DND-41 (cell line): Measurements from ENCODE around the gene MICU1.
"Not testable (repeated sequence)": the region's sequence is repeated elsewhere in the genome, so short reads cannot be mapped to it uniquely, and the experiment has no call there.

Source experiments
- ATAC-seq: fragments of 200-7000 bp; cut with Tn5 transposase; 3 replicates; pipeline ENCODE4 v1.9.1; 2021; ENCODE audit warnings: low read depth; ENCODE audit not compliant: insufficient read depth
- DNase-seq: peaks from one replicate; pipeline ENCODE4 v3.0.0-alpha.2; 2020
- H2AFZ ChIP-seq: 2 replicates; pipeline ENCODE4 v1.6.0; 2012; ENCODE audit warnings: low read depth, low read length
- H3K27ac ChIP-seq: 2 replicates; pipeline ENCODE4 v1.5.1; 2012; ENCODE audit warnings: low read length, inconsistent platforms
- H3K27me3 ChIP-seq: fragments of 200-600 bp; sonication (generic); 2 replicates; pipeline ENCODE4 v1.6.0; 2012; ENCODE audit warnings: low read length, mild to moderate bottlenecking, inconsistent platforms; ENCODE audit not compliant: insufficient read depth, poor library complexity
- H3K36me3 ChIP-seq: 2 replicates; pipeline ENCODE4 v1.5.1; 2012; ENCODE audit warnings: low read length, inconsistent platforms; ENCODE audit not compliant: insufficient read depth
- H3K4me1 ChIP-seq: 2 replicates; pipeline ENCODE4 v1.5.1; 2012; ENCODE audit warnings: mild to moderate bottlenecking, low read length; ENCODE audit not compliant: insufficient read depth
- H3K4me2 ChIP-seq: 2 replicates; pipeline ENCODE4 v1.6.0; 2012; ENCODE audit warnings: mild to moderate bottlenecking, moderate library complexity, low read length, inconsistent platforms; ENCODE audit not compliant: insufficient read depth
- H3K4me3 ChIP-seq, 2 experiments: fragments of 200-600 bp in 1 of 2; shearing (Covaris generic) in 1 of 2; 2 replicates each; pipeline ENCODE4 v1.5.1; 2012 to 2016; ENCODE audit warnings: inconsistent platforms in 2 of 2, low read length in 2 of 2, mild to moderate bottlenecking in 2 of 2, low read depth in 1 of 2, moderate library complexity in 1 of 2
- H3K79me2 ChIP-seq: 2 replicates; pipeline ENCODE4 v1.6.0; 2012; ENCODE audit warnings: low read length, inconsistent platforms; ENCODE audit not compliant: insufficient read depth
- H3K9ac ChIP-seq: 2 replicates; pipeline ENCODE4 v1.6.0; 2012; ENCODE audit warnings: low read depth, mild to moderate bottlenecking, inconsistent platforms, low read length, moderate library complexity
- H3K9me3 ChIP-seq: 2 replicates; pipeline ENCODE4 v1.5.1; 2012; ENCODE audit warnings: low read length, moderate library complexity, mild to moderate bottlenecking, inconsistent platforms; ENCODE audit not compliant: insufficient read depth, severe bottlenecking
- H4K20me1 ChIP-seq: 2 replicates; pipeline ENCODE4 v1.6.0; 2012; ENCODE audit warnings: low read length; ENCODE audit not compliant: insufficient read depth
- EZH2 ChIP-seq: IDR thresholded peaks from 3 replicates; pipeline ENCODE4 v1.6.1; 2012; ENCODE audit warnings: borderline replicate concordance, low read depth, mild to moderate bottlenecking, moderate library complexity, low read length, inconsistent platforms; ENCODE audit not compliant: severe bottlenecking
- TF ChIP-seq, protein P1 (sequence below): IDR thresholded peaks from 2 replicates; pipeline ENCODE4 v1.5.1; 2012; ENCODE audit warnings: borderline replicate concordance, low read length, moderate library complexity, mild to moderate bottlenecking; ENCODE audit not compliant: poor library complexity, severe bottlenecking; ENCODE audit errors: extremely low read depth

The MICU1 gene

DNA sequence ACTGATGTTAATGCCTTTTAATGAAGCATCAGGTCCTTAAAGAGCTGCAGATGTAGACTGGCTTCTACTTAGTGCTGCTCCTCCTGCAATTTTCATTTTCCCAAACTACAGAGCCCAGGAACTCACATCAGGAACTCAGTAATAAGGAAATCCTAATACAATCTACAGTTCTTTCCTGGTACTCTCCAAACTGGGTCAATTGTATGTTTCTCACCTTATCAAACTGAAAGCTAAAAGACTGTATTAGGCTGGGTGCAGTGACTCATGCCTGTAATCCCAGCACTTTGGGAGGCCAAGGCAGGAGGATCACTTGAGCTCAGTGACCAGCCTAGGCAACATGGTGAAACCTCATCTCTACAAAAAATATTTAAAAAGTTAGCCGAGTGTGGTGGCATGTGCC, 216.7 kb downstream of the MICU1 start:
- H3K27ac ChIP-seq = no peak overlapping the region
- no peaks in the 10 kb centered on the region for H3K27me3 ChIP-seq
- H3K36me3 ChIP-seq = peaks cover 14% of the 10 kb centered on the region; the same call in 1 of the 2 replicates
- H3K79me2 ChIP-seq = no peaks in the 10 kb centered on the region
- H3K9ac ChIP-seq = no peak overlapping the region
- no peak overlapping the region for H3K4me3 ChIP-seq
- H2AFZ ChIP-seq = no peak overlapping the region
- ATAC-seq = no peak
- TF ChIP-seq EZH2 = no peak
- TF ChIP-seq, protein P1, sequence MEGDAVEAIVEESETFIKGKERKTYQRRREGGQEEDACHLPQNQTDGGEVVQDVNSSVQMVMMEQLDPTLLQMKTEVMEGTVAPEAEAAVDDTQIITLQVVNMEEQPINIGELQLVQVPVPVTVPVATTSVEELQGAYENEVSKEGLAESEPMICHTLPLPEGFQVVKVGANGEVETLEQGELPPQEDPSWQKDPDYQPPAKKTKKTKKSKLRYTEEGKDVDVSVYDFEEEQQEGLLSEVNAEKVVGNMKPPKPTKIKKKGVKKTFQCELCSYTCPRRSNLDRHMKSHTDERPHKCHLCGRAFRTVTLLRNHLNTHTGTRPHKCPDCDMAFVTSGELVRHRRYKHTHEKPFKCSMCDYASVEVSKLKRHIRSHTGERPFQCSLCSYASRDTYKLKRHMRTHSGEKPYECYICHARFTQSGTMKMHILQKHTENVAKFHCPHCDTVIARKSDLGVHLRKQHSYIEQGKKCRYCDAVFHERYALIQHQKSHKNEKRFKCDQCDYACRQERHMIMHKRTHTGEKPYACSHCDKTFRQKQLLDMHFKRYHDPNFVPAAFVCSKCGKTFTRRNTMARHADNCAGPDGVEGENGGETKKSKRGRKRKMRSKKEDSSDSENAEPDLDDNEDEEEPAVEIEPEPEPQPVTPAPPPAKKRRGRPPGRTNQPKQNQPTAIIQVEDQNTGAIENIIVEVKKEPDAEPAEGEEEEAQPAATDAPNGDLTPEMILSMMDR = no peak
- no peaks in the 10 kb centered on the region for H4K20me1 ChIP-seq
- H3K4me1 ChIP-seq = no peaks in the 10 kb centered on the region
- DNase-seq = no peak
- peaks cover 3% of the 10 kb centered on the region for H3K9me3 ChIP-seq
- H3K4me2 ChIP-seq = no peak overlapping the region

DNA sequence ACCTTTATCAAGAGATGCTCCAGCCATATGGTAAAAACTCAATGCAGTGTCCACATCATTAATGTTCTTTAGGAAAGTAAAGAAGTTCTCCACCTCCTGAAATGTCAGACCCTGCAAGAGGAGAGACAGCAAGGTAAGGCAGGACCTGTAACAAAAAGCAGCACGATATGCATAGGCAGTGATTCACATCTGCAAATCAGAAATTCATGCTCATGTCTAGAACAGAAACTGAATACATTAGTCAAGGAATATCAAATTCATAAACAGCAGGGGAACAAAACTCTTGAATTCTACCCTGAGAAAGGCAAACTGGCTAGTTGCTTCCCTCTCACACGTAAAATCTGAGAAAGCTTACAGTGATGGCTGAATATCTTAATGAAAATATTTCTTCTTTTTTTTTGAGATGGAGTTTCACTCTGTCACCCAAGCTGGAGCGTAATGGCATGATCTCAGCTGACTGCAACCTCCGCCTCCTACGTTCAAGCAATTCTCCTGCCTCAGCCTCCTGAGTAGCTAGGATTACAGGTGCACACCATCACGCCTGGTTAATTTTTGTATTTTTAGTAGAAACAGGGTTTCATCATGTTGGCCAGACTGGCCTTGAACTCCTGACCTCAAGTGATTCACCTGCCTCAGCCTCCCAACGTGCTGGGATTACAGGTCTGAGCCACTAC, 217.8 kb downstream of the MICU1 start:
- Histone ChIP-seq H4K20me1 (no peaks in the 10 kb centered on the region), H3K4me3 (no peak overlapping the region), H3K9me3 (no peaks in the 10 kb centered on the region), H2AFZ (no peak overlapping the region), H3K4me1 (no peaks in the 10 kb centered on the region), H3K27me3 (no peaks in the 10 kb centered on the region), H3K4me2 (no peak overlapping the region), H3K9ac (no peak overlapping the region), H3K36me3 (peaks cover 7% of the 10 kb centered on the region), H3K27ac (no peak overlapping the region), H3K79me2 (no peaks in the 10 kb centered on the region)
- DNase-seq (no peak), ATAC-seq (no peak)
- TF ChIP-seq, protein P1 = no peak
- TF ChIP-seq EZH2 = no peak

DNA sequence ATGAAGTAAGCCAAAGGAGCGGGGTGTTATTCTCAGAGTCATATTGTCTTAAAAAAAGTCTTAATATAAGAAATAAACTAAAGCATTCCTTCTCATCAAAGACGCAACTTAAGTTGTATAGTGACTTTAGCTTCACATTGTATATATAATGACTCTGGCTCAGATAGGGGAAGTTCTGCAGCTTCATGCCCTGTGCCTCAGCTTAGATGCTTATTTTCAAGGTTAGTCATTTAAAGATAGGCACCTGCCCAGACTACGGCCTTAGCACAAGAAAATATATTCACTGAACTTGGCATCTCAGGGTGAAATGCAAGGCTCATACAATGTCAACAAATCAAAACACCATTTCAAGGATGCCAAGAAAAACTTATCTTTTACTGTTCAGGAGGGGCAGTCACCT, 218.4 kb downstream of the MICU1 start:
- Histone ChIP-seq H4K20me1 (no peaks in the 10 kb centered on the region), H2AFZ (no peak overlapping the region), H3K4me1 (no peaks in the 10 kb centered on the region), H3K79me2 (no peaks in the 10 kb centered on the region), H3K27me3 (no peaks in the 10 kb centered on the region), H3K4me3 (no peak overlapping the region), H3K27ac (no peak overlapping the region), H3K9me3 (no peaks in the 10 kb centered on the region), H3K4me2 (no peak overlapping the region), H3K36me3 (peaks cover 11% of the 10 kb centered on the region), H3K9ac (no peak overlapping the region)
- ATAC-seq (no peak), DNase-seq (no peak)
- TF ChIP-seq, protein P1 = no peak
- TF ChIP-seq EZH2 = no peak

DNA sequence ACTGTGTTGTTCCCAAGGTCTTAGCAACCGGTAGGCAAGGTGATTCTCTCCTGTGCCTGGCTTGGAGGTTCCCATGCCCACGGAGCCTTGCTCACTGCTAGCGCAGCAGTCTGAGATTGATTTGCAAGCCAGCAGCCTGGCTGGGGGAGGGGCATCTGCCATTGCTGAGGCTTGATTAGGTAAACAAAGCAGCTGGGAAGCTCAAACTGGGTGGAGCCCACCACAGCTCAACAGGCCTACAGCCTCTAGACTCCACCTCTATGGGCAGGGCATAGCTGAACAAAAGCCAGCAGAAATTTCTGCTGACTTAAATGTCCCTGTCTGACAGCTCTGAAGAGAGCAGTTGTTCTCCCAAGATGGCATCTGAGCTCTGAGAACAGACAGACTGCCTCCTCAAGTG, 230.3 kb downstream of the MICU1 start:
- not testable (repeated sequence) for H3K4me1 ChIP-seq, H3K9me3 ChIP-seq, H3K9ac ChIP-seq, H3K79me2 ChIP-seq, H3K4me2 ChIP-seq, H3K4me3 ChIP-seq, H3K27me3 ChIP-seq, H3K36me3 ChIP-seq, H3K27ac ChIP-seq, ATAC-seq, H4K20me1 ChIP-seq, DNase-seq, H2AFZ ChIP-seq
